GM21423 (cell line): ENCODE measurements around the gene SMIM22.
A peak's percentile ranks its signal among the peaks of the same experiment; 100 is the strongest.
"Not testable (repeated sequence)": the region's sequence is repeated elsewhere in the genome, so short reads cannot be mapped to it uniquely, and the experiment has no call there.

Source experiments
- ATAC-seq: cut with Tn5 transposase; IDR thresholded peaks from one replicate; pipeline ENCODE4 v1.9.1; 2021; ENCODE audit warnings: mild to moderate bottlenecking, moderate library complexity; ENCODE audit not compliant: unreplicated experiment

Gene SMIM22

GRCh38 chr16:4768549-4769305 lies 26.4 kb upstream of the SMIM22 start:
- peak; percentile 53 for ATAC-seq

DNA sequence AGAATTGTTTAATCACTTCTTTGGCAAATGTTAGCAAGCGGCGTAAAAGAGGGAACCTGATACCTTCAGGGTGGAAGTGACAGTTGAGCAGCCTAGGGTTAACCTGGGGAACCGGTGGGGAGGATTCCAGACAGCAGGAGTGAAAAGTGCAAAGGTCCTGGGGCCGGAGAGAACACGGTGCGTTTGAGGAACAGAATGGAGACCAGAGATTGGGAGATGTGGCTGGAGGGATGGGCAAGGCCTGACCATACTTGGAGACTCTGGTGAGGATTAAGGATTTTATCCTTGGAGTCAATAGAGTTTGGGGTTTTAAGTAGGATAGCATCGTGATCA lies 25.9 kb upstream of the SMIM22 start:
- ATAC-seq = no peak

- ATAC-seq = no peak
Observed at GRCh38 chr16:4771646-4772045, 23.5 kb upstream of the SMIM22 start.

- no peak for ATAC-seq
Observed at GRCh38 chr16:4772351-4772750, 22.8 kb upstream of the SMIM22 start.

DNA sequence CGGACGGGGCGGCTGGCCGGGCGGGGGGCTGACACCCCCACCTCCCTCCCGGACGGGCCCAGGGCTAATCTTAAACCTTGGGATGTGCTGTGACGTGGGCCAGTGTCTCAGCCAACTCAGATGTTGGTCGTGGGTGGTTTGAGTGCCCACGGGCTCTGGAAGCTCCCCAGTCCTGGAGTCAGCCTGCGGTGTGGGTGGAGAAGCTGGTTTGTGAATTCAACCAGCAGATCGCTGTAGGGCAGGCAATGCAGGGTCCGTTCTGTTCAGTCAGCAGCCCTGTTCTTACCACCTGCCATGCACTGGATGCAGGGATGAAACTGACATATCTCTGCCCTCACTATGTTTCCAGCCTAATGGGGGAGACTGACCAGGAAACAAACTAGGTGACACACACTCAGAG lies 20.2 kb upstream of the SMIM22 start:
- ATAC-seq = no peak

GRCh38 chr16:4776141-4776705 lies 18.9 kb upstream of the SMIM22 start:
- ATAC-seq = no peak

DNA sequence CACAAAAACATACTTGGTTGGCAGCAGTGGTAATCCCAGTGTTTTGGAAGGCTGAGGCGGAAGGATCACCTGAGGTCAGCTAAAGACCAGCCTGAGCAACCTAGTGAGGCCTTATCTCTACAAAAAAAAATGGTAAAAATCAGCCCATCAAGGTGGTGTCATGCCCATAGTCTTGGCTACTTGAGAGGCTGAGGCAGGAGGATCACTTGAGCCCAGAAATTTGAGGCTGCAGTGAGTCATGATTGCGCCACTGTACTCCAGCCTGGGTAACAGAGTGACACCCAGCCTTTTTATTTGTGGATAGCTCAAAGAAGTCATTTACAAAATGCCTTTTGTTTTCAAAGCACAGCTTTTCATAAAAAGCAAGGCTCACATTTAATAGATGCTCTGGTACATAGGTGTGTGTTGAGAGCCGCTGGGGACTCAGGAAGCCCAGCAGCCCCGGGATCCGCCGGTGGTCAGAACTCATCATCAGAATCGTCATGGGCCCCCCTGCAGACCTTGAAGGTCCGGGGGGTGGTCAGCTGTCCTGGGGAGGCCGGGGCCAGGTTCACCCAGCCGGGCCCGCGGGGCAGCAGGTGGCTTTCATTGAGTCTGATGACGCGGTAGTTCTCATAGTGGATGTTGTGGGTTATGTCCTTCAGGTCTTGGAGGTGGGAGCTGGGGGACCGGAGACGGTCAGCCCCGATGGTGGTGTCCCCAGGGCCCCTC lies 17.7 kb upstream of the SMIM22 start:
- ATAC-seq = no peak

- no peak for ATAC-seq
Observed at GRCh38 chr16:4778050-4778392, 17.1 kb upstream of the SMIM22 start.

DNA sequence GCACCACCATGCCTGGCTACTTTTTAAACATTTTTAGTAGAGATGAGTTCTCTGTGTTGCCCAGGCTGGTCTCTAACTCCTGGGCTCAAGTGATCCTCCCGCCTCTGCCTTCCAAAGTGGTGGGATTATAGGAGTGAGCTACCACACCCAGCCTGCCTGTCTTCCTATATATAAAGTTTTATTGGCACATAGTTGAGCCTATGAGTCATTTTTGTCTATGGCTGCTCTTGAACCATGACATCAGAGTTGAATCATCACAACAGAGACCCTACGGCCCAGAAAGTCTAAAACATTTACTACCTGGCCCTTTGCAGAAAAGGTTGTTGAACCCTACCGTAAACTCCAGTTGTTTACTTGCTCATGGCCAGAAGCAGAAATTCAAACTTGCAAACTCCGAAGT lies 14.9 kb upstream of the SMIM22 start:
- no peak for ATAC-seq

GRCh38 chr16:4783251-4783950 lies 11.8 kb upstream of the SMIM22 start:
- ATAC-seq = no peak

DNA sequence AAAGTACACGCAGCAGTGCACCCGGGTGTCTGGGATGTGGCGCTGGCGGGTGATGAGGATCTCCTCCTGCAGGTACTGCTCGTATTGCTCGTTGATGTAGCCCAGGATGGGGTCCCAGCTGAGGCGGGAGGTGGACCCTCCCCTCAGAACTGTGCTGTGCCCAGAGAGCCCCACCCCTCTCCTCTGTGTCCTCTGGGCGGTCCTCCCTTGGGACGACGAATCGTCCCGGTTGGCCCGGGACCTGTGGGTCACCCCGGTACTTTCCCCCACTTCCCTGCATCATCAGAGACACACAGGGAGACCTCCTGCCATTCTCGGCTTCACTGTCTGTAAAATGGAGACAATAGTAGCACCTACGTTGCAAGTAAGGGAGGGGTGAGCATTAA lies 11.2 kb upstream of the SMIM22 start:
- no peak for ATAC-seq

DNA sequence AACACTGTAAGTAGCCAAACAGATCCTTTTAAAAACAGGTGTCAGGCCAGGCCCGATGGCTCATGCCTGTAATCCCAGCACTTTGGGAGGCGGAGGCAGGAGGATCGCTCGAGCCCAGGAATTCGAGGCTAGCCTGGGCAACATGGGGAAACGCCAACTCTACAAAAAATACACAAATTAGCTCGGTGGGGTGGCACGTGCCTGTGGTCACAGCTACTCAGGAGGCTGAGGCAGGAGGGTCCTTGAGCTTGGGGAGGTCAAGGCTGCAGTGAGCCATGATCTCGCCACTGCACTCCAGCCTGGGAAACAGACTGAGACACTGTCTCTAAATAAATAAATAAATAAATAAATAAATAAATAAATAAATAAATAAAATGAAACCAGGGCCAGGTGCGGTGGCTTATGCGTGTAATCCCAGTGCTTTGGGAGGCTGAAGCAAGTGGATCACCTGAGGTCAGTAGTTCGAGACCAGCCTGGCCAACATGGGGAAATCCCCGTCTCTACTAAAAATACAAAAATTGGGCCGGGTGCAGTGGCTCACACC lies 10.7 kb upstream of the SMIM22 start:
- ATAC-seq = not testable (repeated sequence)

DNA sequence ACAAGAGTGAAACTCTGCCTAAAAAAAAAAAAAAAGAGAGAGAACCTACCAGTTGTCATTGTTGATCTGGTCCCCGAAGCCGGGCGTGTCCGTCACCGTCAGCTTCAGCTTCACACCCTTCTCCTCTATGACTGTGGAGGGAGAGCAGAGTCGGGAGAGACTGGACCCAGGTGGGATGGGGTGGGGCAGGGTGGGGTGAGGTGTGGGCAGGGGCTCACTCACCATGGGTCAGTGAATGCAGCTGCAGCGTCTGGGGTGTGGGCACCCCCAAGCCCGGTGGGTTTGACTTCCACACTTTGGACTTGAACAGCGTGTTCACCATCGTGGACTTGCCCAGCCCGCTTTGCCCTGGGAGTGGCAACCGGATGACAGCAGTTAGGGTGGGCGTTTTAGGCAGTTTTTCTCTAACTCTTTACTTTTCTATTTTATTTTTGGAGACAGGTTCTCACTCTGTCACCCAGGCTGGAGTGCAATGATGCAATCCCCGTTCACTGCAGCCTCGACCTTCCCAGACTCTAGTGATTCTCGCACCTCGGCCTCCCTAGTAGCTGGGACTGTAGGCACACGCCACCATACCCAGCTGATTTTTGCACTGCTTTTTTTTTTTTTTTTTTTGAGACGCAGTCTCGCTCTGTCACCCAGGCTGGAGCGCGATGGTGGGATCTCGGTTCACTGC lies 9.3 kb upstream of the SMIM22 start:
- ATAC-seq = no peak

DNA sequence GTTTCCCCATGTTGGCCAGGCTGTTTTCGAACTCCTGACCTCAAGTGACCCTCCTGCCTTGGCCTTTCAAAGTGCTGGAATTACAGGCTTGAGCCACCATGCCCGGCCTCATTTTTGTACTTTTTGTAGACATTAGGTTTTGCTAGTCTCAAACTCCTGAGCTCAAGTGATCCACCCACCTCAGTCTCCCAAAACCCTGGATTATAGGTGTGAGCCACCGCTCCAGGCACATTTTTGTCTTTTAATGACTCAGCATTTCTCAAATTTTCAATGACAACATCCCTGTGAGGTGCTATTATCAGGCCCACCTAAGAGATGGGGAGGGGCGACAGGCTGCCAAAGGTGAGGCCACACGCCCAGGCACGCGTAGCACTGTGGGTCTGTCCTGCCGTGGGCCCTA lies 8.1 kb upstream of the SMIM22 start:
- no peak for ATAC-seq

- ATAC-seq = no peak
Observed at GRCh38 chr16:4787627-4788482, 7.3 kb upstream of the SMIM22 start, which contains the start of gene SEPTIN12. Gene SEPTIN12, minus strand, starts transcription at chr16:4788345. Its CDS starts 700 bp downstream, at chr16:4787645.

GRCh38 chr16:4788489-4788889 lies 6.7 kb upstream of the SMIM22 start:
- ATAC-seq = no peak

DNA sequence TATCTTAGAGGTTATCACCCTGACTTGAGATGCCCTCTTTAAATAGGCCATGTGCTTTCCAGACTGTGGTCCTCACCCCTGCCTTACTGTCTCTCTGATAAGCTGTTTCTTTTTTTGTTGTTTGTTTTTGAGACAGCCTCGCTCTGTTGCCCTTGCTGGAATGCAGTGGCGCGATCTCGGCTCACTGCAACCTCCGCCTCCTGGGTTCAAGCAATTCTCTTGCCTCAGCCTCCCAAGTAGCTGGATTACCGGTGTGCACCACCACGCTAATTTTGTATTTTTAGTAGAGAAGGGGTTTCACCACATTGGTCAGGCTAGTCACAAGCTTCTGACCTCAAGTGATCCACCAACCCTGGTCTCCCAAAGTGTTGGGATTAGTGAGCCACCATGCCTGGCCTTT lies 6.3 kb upstream of the SMIM22 start:
- no peak for ATAC-seq

DNA sequence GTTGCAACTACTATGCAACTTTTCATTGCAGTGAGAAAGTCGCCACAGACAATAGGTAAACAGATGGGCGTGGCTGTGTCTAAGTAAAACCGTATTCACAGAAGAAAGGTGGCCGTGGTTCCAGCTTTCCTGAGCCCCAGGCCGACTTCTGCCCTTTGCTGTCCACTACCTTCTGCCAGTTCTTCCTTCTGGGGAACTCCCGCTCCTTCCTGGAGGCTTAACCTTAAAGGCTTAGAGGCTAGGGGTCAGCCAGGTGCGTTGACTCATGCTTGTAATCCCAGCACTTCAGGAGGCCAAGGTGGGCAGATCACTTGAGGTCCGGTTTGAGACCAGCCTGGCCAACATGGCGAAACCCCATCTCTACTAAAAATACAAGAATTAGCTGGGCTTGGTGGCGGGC lies 4.9 kb upstream of the SMIM22 start:
- no peak for ATAC-seq

- no peak for ATAC-seq
Observed at GRCh38 chr16:4790871-4791270, 4.3 kb upstream of the SMIM22 start.

DNA sequence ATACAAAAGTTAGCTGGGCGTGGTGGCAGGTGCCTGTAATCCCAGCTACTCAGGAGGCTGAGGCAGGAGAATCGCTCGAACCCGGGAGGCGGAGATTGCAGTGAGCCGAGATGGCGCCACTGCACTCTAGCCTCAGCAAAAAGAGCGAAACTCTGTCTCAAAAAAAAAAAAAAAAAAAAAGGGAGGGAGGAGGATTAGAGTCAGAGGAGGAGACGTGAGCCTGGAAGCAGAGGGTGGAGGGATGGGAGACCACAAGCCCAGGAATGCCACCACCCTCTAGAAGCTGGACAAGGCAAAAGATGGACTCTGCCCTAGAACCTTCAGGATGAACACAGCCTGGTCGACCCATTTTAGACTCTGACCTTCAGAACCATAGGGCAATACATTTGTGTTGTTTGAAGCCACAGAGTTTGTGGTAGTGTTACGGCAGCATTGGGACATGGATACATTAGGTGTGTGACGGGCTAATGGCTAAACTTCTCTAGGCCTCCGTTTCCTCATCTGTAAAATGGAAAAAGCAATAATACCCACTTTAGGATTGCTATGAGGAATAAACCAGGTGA lies 2.1 kb upstream of the SMIM22 start:
- ATAC-seq = no peak
